Body of pancreas (tissue), 4 donors: ENCODE results near the gene LRFN4.

ENCODE experiments used
- POLR2A ChIP-seq, 3 donors: fragments of 450-650 bp; IDR thresholded peaks; one replicate each; pipeline ENCODE4 v1.6.1; 2016; ENCODE audit warnings: antibody characterized with exemption in 3 of 3, mild to moderate bottlenecking in 2 of 3
- TF ChIP-seq, protein P1 (sequence below), 7 experiments: fragments of 450-650 bp in 4 of 7; fragments of 200-600 bp in 3 of 7; sonication (generic) in 3 of 7; IDR thresholded peaks; one replicate each; pipeline ENCODE4 v1.5.1; 2016 to 2019; ENCODE audit warnings: antibody characterized with exemption in 7 of 7

DNA sequence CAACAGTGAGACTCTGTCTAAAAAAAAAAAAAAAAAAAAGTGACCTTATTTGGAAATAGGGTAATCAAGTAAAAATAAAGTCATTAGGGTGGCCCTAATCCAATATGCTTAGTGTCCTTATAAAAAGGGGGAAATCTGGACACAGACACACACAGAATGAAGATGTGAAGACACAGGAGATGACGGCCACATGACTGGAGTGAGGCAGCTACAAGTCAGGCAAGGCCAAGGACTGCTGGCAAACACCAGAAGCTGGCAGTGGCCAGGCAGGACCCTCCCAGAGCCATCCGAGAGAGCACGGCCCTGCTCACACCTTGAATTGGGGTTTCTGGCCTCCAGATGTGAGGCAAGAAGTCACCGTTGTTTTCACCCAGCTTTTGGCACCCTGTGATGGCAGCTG is 28.6 kb downstream of the LRFN4 start:
- TF ChIP-seq, protein P1, sequence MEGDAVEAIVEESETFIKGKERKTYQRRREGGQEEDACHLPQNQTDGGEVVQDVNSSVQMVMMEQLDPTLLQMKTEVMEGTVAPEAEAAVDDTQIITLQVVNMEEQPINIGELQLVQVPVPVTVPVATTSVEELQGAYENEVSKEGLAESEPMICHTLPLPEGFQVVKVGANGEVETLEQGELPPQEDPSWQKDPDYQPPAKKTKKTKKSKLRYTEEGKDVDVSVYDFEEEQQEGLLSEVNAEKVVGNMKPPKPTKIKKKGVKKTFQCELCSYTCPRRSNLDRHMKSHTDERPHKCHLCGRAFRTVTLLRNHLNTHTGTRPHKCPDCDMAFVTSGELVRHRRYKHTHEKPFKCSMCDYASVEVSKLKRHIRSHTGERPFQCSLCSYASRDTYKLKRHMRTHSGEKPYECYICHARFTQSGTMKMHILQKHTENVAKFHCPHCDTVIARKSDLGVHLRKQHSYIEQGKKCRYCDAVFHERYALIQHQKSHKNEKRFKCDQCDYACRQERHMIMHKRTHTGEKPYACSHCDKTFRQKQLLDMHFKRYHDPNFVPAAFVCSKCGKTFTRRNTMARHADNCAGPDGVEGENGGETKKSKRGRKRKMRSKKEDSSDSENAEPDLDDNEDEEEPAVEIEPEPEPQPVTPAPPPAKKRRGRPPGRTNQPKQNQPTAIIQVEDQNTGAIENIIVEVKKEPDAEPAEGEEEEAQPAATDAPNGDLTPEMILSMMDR (IDR thresholded peaks at IDR 0.05) = no peak
- no peak for TF ChIP-seq POLR2A (IDR thresholded peaks at IDR 0.05)
